ENCODE measurements around the gene PCDH8.
"Not testable (repeated sequence)": the region's sequence is repeated elsewhere in the genome, so short reads cannot be mapped to it uniquely, and the experiment has no call there.

Gene PCDH8

DNA sequence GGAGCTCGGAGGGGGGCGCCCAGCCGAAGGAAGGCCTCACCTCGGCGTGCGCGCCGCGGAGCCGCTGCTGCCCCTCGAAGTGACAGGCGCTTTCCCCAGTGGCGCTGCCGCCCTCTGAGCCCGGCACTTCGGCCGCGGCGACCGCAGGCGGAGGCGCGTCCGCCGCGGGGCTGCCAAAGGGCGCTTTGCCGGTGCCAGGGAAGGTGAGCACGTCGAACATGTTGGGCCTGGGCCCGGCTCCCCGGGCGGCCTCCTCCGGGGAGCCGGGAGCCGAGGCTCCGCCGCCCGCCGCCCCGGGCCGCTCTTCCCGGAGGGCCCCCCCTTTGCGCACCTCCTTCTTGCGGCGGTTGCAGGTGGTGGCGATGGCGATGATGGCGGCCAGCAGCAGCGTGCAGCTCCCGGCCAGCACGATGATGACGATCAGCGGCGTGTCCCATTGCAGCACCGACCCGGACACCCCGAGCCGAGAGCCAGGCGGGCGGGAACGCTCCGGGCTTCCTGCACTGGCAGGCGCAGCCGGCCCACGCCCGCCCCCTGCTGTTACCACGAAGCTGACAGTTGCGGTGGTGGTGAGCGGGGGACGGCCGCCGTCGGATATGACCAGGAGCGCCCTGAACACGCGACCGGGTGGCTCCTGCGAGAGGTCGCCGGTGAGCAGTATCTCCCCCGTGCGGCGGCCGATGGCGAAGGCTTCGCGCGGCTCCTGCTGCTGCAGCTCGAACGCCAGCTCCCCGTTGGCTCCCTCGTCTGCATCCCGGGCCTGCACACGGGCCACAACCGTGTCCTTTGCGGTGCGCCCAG lies 2.5 kb downstream of the PCDH8 start:
- H3K36me3 ChIP-seq (ENCODE audit: insufficient read depth, low read length): no peaks in the 10 kb centered on the region
- H3K9me3 ChIP-seq (ENCODE audit: control insufficient read depth, insufficient read depth, low read length): no peaks in the 10 kb centered on the region
- no peaks in the 10 kb centered on the region for H3K4me1 ChIP-seq (ENCODE audit: insufficient read depth, low read length)
- peak overlapping the region; percentile 14; the same call in 1 of the 2 replicates for H3K9ac ChIP-seq (ENCODE audit: low read depth, low read length)

DNA sequence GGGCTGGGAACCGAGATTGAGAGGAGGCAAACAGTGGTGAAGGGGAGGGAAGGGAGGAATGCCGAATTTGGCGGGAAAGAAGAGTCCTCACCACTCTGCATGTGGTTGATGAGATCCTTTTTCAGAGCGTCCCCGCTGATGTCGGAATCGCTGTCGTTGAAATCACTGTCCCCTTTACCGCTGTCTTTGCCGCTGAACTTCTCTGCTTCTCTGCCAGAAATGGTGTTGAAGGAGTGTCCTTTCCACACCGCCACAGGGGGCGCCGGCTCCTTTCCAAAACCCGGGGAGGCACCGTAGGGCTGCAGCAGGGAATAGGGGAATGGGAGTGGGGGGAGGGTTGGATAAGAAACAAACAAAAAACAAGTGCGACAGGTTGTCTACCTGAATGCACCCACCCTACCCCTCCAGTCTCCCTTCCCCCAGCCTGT lies 3.1 kb downstream of the PCDH8 start:
- Histone ChIP-seq H3K36me3 (ENCODE audit: insufficient read depth, low read length) (no peaks in the 10 kb centered on the region), H3K9ac (ENCODE audit: low read depth, low read length) (peak overlapping the region; percentile 14; the same call in 1 of the 2 replicates), H3K9me3 (ENCODE audit: control insufficient read depth, insufficient read depth, low read length) (no peaks in the 10 kb centered on the region), H3K4me1 (ENCODE audit: insufficient read depth, low read length) (no peaks in the 10 kb centered on the region)

DNA sequence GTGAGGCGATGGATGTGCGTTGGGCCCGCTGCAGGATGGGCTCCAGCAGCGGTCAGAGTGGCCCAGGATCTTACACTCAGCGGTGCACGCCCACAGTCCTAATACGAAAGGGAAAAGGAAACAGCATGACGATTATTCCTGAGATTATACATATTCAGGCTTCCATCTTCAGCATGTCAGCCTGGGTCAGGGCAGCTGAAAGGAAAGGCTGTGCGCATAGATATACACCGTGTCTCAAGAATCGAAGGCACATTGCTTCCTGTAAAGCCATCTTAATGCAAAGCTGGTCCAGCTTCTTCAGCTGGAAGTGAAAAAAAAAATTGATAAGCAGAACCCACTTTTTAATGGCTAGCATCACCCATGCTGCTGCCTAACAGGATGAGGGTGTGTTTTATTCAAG lies 3.6 kb downstream of the PCDH8 start:
- no peaks in the 10 kb centered on the region for H3K9me3 ChIP-seq (ENCODE audit: control insufficient read depth, insufficient read depth, low read length)

DNA sequence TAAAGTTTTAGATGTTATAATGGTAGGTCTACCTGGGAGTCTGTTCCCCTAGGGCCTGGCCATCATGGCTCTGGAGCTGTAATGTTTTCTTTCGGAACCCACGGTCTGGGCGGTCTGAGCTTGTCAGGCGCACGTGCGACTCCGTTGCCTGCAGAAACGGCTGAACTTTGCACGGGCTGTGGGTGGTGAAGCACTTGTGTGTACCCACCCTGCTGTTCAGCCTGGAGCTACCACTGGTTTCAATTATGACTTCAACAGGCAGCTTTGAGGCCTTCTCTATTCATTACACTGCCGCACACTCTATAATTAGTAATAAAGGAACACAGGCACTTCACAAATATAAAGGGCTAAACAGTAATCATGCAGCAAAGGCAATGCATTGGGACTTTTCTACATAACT lies 6.0 kb downstream of the PCDH8 start:
- Histone ChIP-seq H3K4me1 (ENCODE audit: insufficient read depth, low read length) (peaks cover 13% of the 10 kb centered on the region; the same call in 1 of the 2 replicates), H3K36me3 (ENCODE audit: insufficient read depth, low read length) (no peaks in the 10 kb centered on the region), H3K9me3 (ENCODE audit: control insufficient read depth, insufficient read depth, low read length) (no peaks in the 10 kb centered on the region), H3K9ac (ENCODE audit: low read depth, low read length) (no peak overlapping the region)

More for the DNA sequence above, 3.6 kb downstream of the PCDH8 start:
- Histone ChIP-seq H3K36me3 (ENCODE audit: insufficient read depth, low read length) (no peaks in the 10 kb centered on the region), H3K4me1 (ENCODE audit: insufficient read depth, low read length) (no peaks in the 10 kb centered on the region), H3K9ac (ENCODE audit: low read depth, low read length) (no peak overlapping the region)

DNA sequence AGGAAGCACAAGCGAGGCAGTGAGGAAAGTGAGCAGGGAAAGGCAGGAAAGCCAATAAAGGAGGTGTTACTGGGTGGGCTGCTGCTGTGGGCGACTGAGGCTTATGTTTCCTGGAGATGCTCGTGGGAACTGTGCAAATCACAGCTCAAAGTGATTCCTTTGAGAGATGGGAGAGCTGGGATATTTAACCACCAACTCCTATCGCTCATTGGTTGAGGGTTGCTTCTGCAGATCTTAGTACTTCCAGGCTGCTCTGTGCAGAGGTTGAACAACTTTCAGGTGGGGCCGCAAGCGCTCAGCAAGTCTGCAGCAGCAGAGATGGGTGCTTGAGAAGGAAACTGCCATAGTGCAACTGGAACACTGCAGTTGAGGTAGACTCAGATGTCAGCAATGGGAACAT lies 8.4 kb downstream of the PCDH8 start:
- H3K9ac ChIP-seq (ENCODE audit: low read depth, low read length): no peak overlapping the region
- peaks cover 17% of the 10 kb centered on the region for H3K4me1 ChIP-seq (ENCODE audit: insufficient read depth, low read length)
- H3K36me3 ChIP-seq (ENCODE audit: insufficient read depth, low read length): no peaks in the 10 kb centered on the region

DNA sequence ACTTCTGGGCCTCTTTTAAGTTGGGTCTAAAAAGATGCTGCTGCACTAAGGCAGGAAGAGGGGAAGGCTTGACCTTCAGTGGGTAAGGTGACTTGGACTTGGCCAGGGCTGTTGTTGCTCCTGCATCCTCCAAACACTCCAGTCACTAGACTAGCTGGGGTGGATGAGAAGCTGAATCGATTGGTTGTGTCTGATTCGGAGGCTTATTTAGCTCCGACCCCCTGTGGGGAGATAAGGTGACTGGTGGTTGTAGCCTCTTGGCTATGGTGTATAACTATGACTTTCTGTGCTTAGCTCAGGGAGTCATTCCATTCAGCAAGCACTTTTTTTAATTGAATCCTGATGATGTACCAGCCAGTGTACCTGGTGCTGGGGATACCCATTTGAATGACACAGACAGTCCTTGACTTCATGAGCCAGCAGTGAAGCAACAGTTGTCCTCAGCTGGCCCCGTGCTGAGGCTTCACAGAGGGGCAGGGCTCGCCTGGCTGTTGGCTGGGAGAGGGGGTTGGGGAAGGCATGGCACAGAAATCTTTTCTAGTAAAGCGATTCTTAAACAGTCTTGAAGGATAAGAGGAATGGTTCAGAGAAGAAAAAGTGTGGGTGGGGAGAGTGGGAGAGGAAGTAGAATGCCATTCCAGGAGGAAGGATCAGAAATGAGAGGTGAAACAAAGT lies 9.9 kb downstream of the PCDH8 start:
- Histone ChIP-seq H3K9me3 (ENCODE audit: control insufficient read depth, insufficient read depth, low read length) (no peaks in the 10 kb centered on the region), H3K36me3 (ENCODE audit: insufficient read depth, low read length) (no peaks in the 10 kb centered on the region), H3K9ac (ENCODE audit: low read depth, low read length) (no peak overlapping the region), H3K4me1 (ENCODE audit: insufficient read depth, low read length) (peaks cover 21% of the 10 kb centered on the region)

More for the DNA sequence above, 8.4 kb downstream of the PCDH8 start:
- H3K9me3 ChIP-seq (ENCODE audit: control insufficient read depth, insufficient read depth, low read length): no peaks in the 10 kb centered on the region

DNA sequence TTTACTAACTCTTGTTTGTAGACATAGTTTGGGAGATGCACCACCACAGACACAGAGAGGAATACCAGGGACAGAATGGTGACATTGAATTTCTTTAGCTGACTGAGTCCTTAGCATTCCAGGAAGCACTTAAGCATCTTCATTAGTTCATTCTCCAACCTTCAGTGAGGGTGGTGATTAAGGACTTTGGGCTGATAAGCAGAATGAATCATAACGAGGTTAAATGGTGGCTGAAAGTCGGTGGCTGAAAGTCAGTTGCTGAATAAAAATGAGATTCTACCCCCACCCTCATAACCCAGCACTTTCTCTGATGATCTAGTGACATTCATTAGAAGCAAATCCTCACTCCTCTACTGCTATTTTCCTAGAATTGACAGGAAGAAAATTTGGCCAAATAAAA lies 10.6 kb downstream of the PCDH8 start:
- no peaks in the 10 kb centered on the region for H3K36me3 ChIP-seq (ENCODE audit: insufficient read depth, low read length)
- H3K4me1 ChIP-seq (ENCODE audit: insufficient read depth, low read length): peaks cover 21% of the 10 kb centered on the region
- H3K9ac ChIP-seq (ENCODE audit: low read depth, low read length): no peak overlapping the region
- no peaks in the 10 kb centered on the region for H3K9me3 ChIP-seq (ENCODE audit: control insufficient read depth, insufficient read depth, low read length)

DNA sequence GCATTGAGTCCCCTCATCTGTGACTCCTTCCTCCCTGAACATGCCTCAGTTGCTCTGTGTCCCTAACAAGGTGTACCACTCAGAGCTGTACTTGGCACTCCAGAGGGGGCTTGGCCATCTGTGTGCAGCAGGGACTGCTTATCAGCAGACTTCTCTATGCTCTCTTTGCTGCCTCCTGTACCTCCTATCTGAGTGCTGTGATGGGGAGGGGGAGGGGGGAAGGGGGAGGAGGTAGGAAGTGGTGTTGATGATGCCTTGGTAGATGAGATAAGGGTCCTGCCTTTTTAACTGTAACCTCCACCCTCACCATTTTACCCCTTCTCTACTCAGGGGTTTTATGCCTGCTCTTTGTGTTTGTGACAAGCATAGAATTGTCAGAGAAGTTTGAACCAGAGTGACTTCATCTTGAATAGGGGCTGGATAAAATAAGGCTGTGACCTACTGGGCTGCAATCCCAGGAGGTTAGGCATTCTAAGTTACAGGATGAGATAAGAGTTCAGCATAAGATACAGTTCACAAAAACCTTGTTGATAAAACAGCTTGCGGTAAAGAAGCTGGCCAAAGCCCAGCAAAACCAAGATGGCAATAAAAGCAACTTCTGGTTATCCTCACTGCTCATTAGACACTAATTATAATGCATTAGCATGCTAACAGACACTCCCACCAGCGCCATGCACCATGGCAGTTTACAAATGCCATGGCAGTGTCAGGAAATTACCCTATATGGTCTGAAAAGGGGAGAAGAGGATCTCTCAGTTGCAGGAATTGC lies 13.2 kb downstream of the PCDH8 start:
- Histone ChIP-seq H3K36me3 (ENCODE audit: insufficient read depth, low read length) (no peaks in the 10 kb centered on the region), H3K9me3 (ENCODE audit: control insufficient read depth, insufficient read depth, low read length) (no peaks in the 10 kb centered on the region), H3K9ac (ENCODE audit: low read depth, low read length) (no peak overlapping the region), H3K4me1 (ENCODE audit: insufficient read depth, low read length) (peaks cover 21% of the 10 kb centered on the region)

DNA sequence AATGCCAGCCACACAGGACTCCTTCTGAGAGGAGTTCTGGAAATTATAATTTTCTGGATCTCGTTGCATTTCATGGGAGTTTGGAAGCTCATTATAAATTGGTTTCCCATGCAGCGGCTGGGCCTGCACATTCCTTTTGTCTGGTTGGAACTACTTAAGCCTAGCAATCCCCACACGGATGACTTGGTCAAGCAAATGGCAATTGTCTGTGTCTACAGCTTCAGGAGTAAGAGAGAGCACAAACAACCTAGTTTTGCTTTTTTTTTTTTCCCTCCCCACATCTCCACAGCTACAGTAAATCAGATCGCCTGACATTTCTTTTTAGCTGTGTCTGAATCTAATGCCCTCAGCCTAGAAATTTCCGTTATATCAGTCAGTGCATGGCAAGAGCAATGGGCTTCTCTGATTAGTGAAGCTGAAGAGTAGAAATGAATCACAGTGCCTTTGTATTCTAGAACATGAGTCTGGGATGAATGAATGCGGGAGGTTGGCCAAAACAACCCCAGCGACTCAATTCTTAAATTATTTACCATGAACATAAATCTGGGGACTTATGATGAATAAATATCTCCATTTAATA lies 15.1 kb downstream of the PCDH8 start:
- Histone ChIP-seq H3K36me3 (ENCODE audit: insufficient read depth, low read length) (no peaks in the 10 kb centered on the region), H3K9me3 (ENCODE audit: control insufficient read depth, insufficient read depth, low read length) (no peaks in the 10 kb centered on the region), H3K9ac (ENCODE audit: low read depth, low read length) (no peak overlapping the region), H3K4me1 (ENCODE audit: insufficient read depth, low read length) (peaks cover 16% of the 10 kb centered on the region)

DNA sequence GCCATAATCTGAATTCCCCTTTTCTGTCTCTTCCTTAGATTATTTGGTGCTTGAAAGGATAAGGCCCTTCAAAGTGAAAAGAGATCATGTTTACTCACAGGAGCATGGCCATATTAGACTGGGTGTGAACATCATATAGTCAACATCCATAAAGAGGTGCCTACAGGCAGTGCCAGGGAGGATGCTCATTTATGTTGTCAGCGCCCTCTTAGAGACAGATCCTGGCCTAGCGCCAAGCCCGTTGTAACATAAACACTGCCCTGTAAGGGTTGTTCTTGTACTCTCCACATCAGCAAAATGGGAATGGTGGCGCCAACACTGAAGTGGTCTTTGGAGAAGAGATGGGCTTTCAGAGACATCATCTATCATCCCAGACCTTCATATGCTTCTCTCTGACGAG lies 16.1 kb downstream of the PCDH8 start:
- Histone ChIP-seq H3K4me1 (ENCODE audit: insufficient read depth, low read length) (peaks cover 8% of the 10 kb centered on the region; the same call in 1 of the 2 replicates), H3K9ac (ENCODE audit: low read depth, low read length) (no peak overlapping the region), H3K9me3 (ENCODE audit: control insufficient read depth, insufficient read depth, low read length) (no peaks in the 10 kb centered on the region), H3K36me3 (ENCODE audit: insufficient read depth, low read length) (no peaks in the 10 kb centered on the region)

DNA sequence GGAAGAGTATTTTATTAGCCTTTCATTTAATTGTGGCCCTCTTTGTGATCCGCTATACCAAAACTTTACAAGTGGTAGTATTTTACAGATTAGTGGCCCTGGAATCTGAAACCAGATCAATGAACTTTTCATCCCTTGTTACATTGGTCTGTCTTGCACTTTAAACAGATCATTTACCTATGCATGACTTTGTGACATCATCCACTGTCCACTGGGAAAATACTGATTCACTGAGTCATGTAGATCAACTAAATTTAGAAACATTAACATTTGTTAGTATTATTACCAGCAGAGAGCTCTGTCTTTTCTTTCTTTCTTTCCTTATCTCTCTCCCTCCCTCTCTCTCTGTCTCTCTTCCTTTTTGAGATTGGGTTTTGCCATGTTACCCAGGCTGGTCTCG lies 17.5 kb downstream of the PCDH8 start:
- Histone ChIP-seq H3K9me3 (ENCODE audit: control insufficient read depth, insufficient read depth, low read length) (no peaks in the 10 kb centered on the region), H3K36me3 (ENCODE audit: insufficient read depth, low read length) (no peaks in the 10 kb centered on the region), H3K4me1 (ENCODE audit: insufficient read depth, low read length) (peaks cover 8% of the 10 kb centered on the region; the same call in 1 of the 2 replicates), H3K9ac (ENCODE audit: low read depth, low read length) (no peak overlapping the region)

DNA sequence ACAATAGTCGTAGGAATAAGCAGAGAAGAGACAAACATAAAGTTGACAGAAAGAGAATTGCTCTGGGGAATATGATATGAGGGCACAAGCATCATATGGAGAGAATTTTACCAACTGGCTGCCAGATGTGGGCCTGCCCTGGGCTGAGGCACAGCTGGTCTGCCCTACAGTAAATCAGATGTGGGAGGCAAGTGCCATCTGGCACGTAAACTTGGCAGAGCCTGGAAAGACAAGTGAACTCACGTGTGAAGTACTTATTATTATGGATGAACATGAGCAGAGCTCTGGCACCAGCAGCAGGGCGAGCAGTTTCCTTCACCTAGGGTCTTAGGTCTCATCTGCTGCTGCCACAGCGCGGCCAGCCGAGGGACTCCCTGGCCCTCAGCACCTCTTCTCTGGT lies 20.6 kb downstream of the PCDH8 start:
- Histone ChIP-seq H3K36me3 (ENCODE audit: insufficient read depth, low read length) (no peaks in the 10 kb centered on the region), H3K9ac (ENCODE audit: low read depth, low read length) (no peak overlapping the region), H3K4me1 (ENCODE audit: insufficient read depth, low read length) (no peaks in the 10 kb centered on the region), H3K9me3 (ENCODE audit: control insufficient read depth, insufficient read depth, low read length) (0 out of 2 replicates have a peak, but pooled peaks cover 5% of the 10 kb centered on the region)

DNA sequence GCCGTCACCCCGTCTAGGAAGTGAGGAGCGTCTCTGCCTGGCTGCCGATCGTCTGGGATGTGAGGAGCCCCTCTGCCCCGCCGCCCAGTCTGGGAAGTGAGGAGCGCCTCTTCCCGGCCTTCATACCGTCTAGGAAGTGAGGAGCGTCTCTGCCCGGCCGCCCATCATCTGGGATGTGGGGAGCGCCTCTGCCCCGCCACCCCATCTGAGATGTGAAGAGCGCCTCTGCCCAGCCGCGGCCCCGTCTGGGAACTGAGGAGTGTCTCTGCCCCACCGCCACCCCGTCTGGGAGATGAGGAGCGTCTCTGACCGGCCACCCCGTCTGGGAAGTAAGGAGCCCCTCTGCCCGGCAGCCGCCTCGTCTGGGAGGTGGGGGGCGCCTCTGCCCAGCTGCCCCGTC lies 30.6 kb downstream of the PCDH8 start:
- not testable (repeated sequence) for H3K9ac ChIP-seq (ENCODE audit: low read depth, low read length); H3K36me3 ChIP-seq (ENCODE audit: insufficient read depth, low read length); H3K4me1 ChIP-seq (ENCODE audit: insufficient read depth, low read length); H3K9me3 ChIP-seq (ENCODE audit: control insufficient read depth, insufficient read depth, low read length)

DNA sequence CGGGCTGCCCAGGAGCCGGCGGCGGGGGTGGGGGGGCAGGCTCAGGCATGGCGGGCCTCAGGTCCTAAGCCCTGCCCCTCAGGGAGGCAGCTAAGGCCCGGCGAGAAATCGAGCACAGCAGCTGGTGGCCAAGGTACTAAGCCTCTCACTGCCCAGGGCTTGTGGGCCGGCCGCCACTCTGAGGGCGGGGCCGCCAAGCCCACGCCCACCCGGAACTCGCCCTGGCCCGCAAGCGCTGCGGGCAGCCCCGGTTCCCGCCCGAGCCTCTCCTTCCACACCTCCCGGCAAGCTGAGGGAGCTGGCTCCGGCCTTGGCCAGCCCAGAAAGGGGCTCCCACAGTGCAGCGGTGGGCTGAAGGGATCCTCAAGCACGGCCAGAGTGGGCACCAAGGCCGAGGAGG lies 33.1 kb downstream of the PCDH8 start:
- H3K9me3 ChIP-seq (ENCODE audit: control insufficient read depth, insufficient read depth, low read length): peaks cover 7% of the 10 kb centered on the region; the same call in 1 of the 2 replicates

More for the DNA sequence above, 33.1 kb downstream of the PCDH8 start:
- no peak overlapping the region for H3K9ac ChIP-seq (ENCODE audit: low read depth, low read length)
- H3K4me1 ChIP-seq (ENCODE audit: insufficient read depth, low read length): no peaks in the 10 kb centered on the region
- H3K36me3 ChIP-seq (ENCODE audit: insufficient read depth, low read length): no peaks in the 10 kb centered on the region
